Tongue (tissue), 2 donors: Measurements from ENCODE around the gene WDR81. TPM values are rescaled to one million over a fixed set of nuclear protein-coding genes. Genes with fewer than 3 reads are reported as not detected.
"Not testable (repeated sequence)": the region's sequence is repeated elsewhere in the genome, so short reads cannot be mapped to it uniquely, and the experiment has no call there.

Experiments
- DNase-seq: peaks from one replicate; pipeline ENCODE4 v3.0.0-alpha.2; 2015
- total RNA-seq: library from RNA; depleted of rRNA; stranded (reverse); fragments of >200 nt; gene quantifications from one replicate; pipeline ENCODE4 v1.2.3, GENCODE V29; 2014

WDR81 gene
- total RNA-seq, 1 donor from 2014 or later: 19.4 TPM

DNA sequence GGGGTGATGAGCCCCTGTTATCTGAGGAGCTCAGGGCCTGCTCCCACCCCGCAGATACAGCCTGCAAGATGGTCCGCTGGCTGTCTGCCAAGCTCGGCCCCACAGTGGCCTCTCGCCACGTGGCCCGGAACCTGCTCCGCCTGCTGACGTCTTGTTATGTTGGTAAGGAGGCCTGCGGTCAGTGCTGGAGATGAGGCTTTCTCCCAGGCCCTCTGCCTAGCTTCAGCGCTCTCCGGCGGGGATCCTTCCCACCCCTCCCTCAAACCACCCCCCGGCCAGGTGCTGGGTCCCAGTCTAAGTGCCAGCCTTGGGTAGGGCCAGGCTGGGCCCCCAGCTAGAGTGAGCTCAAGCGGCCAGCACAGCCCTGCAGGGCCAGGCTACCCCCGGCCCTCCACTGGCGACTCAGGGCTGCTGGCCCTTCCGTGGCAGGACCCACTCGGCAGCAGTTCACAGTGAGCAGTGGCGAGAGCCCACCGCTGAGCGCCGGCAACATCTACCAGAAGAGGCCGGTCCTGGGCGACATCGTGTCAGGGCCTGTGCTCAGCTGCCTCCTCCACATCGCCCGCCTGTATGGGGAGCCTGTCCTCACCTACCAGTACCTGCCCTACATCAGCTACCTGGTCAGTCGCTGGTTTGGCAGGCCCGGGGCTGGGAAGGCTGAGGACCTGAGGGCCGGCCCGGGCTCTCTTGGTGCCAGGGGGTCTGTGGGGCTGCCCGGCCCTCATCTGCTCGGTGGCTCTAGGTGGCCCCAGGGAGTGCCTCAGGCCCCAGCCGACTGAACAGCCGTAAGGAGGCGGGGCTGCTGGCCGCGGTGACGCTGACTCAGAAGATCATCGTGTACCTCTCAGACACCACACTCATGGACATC is 6.1 kb downstream of the WDR81 start:
- peak; percentile 91 for DNase-seq

DNA sequence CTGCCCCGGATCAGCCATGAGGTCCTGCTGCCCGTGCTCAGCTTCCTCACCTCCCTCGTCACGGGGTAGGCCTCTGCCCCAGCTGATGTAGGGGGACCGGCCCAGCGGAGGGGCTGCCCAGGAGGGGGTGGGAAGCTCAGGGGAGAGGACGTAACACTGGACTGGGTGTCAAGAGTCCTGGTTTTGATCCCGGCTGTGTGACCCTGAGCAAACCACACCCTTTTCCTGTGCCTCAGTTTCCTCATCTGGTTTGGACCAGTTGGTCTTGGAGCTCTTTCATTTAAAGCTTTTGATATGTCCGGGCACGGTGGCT is 6.6 kb downstream of the WDR81 start:
- no peak for DNase-seq

DNA sequence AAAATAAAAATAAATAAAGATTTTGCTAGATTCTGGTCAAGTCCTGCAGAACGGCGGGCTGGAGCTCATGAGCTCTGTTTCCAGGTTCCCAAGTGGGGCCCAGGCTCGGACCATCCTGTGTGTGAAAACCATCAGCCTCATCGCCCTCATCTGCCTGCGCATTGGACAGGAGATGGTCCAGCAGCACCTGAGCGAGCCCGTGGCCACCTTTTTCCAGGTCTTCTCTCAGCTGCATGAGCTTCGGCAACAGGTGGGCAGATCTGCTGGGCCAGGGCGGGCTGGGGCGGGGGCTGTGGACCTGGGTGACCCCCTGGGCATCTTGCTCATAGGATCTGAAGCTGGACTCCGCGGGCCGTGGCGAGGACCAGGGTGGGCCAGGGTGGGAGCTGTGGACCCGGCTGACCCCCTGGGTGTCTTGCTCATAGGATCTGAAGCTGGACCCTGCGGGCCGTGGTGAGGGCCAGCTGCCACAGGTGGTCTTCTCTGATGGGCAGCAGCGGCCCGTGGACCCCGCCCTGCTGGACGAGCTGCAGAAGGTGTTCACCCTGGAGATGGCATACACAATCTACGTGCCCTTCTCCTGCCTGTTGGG is 7.8 kb downstream of the WDR81 start:
- DNase-seq: no peak

DNA sequence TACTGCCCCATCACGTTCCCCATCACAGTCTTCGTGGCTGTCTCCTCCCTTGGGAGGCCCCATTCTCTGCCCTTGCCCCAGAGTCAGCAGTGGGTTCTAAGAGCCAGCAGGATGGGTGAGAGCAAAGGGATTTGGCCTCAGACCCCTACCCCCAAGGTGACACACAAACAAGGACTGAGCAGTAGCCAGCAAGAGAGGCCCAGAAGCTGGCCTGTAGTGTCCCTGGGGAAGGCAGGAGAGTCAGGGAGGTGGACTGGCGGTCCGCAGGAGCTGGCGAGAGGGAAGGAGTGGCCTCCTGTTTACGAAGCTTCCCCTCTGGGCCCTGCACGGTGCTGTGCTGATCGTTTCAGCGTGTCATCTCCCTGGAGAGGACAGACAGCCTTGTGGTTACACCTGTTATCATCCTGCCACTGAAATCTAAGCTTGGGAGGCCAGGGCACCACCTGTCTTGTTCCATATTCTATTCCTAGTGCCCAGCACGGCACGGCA is 8.4 kb downstream of the WDR81 start:
- peak; percentile 48 for DNase-seq

DNA sequence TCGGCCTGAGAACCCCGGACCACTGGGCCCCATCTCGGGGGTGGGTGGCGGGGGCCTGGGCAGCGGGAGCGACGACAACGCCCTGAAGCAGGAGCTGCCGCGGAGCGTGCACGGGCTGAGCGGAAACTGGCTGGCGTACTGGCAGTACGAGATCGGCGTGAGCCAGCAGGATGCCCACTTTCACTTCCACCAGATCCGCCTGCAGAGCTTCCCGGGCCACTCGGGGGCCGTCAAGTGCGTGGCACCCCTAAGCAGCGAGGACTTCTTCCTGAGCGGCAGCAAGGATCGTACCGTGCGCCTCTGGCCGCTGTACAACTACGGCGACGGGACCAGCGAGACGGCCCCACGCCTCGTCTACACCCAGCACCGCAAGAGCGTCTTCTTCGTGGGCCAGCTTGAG is 9.3 kb downstream of the WDR81 start:
- DNase-seq: no peak

DNA sequence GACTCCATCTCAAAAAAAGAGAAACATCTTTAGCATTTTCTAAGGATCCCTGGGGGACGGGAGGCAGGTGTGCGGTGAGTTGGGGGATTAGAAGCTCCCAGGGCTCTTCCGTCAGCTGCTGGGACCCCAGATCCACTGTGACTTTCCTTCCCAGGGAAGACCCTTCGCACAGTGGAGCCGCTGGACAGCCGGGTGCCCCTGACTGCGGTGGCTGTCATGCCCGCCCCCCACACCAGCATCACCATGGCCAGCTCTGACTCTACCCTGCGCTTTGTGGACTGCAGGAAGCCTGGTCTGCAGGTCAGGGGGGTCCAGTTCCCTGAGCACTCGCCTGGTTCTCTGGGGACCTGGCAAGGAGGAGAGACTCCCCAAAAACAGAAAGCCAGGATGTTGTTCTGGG is 10.9 kb downstream of the WDR81 start:
- no peak for DNase-seq

DNA sequence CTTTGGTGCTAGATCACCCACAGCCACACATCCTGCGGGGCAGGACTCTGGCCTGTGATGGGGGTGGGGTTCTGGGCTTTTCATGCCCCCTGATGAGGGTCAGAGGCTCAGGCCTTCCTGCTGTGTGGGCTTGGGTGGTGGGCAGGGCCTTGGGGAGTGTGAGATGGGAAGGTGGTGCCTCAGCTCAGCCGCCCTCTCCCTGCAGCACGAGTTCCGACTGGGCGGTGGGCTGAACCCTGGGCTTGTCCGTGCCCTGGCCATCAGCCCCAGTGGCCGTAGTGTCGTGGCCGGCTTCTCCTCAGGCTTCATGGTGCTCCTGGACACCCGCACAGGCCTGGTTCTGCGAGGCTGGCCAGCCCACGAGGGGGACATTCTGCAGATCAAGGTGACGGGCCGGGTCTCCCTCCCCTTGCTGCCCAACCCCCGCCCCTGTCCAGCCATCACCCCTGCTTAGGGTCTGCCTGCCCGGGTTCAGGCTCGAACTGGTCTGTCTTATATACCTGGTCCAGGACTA is 11.4 kb downstream of the WDR81 start:
- no peak for DNase-seq

DNA sequence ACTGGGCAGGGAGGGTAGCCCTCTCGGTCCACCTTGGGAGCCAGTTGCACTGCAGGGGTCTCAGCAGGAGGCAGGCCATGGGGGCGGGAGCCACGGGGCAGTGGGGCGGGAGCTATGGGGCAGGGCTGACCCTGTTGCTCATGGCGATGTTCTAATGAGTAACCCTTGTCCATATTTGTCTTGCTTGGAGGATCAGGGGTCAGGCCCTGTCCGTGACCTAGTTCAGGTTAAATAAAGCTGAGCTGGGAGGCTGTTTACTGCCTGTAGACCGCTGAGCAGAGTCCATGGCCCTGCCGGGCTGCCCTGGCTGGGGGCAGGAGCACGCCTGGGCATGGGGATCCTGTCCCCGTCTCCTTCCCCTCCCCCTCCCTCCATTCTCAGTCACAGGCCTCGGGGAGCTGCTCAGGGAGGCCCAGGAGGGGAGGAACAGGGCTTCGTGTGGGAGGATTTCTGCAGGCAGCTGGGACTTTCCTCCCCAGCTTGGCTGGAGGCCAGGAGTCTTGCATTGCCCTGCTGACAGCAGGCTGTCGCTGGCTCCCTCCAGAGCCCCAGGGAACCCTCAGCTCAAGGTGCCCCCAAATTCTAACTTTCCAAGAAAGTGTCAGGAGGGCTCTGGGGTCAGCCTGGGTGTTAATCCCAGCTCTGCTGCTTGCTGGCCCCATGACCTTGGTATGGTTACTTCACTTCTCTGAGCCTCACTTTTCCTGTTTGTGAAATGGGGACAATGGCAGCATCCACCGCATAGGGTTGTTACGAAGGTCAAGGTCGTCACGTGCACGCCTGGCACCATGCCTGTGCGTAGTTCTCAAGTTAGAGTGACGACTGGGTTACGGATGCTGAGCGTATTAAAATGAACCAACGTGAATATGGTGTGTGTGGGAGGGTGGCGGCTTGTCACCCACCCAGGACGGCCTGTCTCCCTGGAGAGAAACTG is 12.1 kb downstream of the WDR81 start:
- DNase-seq: peak; percentile 77

DNA sequence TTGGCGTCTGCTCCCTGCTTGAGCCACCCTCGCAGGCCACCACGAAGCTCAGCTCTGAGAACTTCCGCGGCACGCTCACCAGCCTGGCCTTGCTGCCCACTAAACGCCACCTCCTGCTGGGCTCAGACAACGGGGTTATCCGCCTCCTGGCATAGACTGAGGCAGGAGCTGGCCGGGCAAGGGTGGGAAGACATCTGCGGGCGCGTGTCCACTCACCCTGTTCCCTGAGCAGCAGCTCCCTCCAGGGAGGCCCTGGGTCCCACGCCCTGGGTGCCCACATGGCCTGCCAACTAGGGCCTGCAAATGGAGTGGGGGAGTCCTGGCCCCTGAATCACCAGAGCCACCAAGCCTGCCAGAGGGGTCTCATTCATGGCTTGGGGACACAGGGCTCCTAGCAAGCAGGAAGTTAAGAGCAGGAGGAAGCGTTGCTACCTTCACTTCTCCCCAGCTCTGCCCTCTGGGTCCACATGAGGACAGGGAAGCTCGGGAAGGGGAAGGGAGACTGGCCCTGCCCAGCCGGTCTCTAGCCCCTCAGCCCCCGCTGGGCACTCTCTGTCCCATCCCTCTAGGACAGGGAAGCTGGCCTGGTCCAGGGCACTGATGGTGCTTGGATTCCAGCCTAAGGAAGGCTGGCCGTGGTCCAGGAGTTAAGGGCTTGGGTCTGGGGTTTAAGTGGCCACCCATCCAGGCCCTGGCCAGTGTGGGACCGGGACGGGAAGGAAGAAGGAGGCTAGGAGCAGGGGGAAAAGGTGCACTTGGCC is 13.2 kb downstream of the WDR81 start:
- DNase-seq: no peak

DNA sequence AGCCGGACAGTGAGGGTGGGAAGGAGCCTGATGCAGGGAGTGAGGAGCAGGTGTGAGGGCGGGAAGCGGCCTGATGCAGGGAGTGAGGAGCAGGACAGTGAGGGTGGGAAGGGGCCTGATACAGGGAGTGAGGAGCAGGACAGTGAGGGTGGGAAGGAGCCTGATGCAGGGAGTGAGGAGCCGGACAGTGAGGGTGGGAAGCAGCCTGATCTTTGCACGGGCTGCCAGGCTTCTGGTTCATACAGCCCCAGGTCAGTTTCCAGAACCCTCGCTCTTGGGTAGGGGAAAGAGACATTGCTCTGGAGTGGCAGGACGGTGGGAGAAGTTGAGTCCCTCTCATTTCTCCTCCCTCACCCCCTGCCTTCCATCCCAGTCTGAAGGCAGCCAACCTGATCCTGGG is 17.4 kb downstream of the WDR81 start:
- not testable (repeated sequence) for DNase-seq

DNA sequence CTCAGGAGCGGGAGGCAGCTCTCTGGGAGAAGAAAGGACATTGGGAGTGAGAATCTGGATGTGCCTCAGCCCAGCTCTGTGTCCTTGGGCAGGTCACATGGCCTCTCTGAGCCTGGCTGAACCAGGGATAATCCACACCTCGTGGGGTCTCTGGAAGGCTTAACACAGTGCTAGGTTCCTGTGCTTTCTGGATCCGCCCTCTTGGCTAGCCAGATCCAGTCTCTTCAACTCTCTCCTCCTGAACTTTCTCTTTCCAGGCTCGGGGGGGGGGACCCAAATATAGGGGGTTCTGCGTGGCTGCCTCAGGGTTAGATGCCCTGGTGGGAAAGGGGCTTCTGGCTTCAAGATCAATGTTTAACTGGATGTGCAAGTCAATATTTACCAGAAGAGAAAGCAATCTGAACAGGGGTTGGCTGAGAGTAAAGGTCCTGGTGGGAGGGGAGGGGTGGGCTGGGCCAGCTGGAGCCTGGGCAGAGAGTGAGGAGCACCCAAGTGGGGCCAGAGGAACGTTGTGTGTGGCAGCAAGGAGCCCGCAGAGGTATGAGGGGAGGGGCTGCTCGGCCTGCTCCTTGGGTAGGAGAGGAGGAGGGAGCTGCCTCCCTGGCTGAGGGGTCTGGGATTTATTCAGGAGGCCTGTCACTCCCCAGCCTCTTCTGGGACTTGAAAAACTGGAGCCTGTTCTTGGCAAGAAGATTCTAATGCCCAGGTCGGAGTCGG is 18.0 kb downstream of the WDR81 start, which contains the start of gene SERPINF2:
TSS of gene SERPINF2 (plus strand) at position 501 of the 717 bp plus-strand sequence. CDS start 2,125 bp downstream, outside the sequence.
- no peak for DNase-seq

DNA sequence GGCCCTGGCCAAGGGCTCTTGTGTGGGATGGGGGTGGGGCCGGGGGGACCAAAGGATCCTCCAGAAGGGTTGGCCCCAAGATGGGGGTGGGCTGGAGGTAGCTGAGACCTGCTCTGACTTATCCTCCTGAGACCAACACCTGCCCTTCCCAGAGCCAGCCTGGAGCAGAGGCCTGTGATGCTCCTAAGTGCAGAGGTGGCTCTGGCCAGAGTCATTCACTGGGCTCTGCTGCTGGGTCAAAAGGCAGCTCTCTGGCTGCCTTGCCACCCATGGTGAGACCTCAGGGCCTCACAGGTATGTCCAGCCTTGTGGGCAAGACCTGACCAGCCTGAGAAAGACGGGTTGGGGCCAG is 18.6 kb downstream of the WDR81 start:
- no peak for DNase-seq

DNA sequence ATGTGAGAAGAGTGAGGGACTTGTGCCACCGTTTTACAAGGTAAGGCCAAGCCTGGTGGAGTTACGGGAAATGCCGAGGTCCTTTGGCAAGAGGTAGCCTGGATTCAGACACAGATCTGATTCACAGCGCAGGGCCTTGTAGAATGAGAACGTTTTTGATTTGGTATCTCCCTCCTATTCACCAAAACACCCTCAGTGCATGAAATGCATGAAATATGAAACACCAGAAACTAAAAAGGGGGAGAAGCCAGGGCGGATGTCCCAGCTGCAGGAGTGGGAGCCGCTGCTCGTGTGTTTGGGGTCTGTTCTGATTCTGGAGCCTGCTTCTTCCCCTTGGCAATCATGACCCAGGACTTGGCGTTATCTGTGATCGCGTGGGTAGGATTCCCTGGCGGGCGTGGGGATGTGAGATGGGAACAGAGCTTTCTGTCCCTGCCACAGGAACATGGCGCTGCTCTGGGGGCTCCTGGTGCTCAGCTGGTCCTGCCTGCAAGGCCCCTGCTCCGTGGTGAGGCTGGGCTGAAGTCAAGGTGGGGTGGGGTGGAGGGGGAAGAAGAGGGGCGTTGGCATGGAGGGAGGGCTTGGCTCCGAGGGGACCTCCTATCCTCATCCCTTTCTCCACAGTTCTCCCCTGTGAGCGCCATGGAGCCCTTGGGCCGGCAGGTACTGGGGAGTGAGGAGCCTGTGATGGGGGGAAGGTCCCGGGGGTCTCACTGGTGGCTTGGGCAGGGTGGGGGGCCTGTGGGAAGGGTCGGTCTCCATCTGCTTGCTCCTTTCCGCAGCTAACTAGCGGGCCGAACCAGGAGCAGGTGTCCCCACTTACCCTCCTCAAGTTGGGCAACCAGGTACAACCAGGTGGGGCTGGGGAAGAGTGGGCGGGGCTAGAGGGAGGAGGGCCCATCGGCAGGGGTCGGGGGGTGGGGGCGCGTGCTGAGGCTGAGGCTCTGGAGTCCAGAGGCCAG is 20.3 kb downstream of the WDR81 start:
- no peak for DNase-seq

DNA sequence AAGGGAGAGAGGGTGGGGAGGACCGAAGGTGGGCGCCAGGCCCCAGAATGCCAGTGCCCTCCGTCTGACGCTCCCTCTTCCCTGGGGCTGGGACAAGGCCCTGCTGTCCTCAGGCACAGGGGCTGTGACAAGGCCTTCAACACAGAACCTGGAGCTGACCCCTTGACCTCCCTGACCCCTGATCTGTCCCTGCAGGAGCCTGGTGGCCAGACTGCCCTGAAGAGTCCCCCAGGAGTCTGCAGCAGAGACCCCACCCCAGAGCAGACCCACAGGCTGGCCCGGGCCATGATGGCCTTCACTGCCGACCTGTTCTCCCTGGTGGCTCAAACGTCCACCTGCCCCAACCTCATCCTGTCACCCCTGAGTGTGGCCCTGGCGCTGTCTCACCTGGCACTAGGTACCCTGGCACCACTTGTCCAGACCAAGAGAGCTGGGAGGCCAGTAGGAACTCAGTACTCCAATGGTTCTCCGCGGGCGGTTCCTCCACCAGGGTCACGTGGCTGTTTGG is 21.1 kb downstream of the WDR81 start:
- DNase-seq: no peak

DNA sequence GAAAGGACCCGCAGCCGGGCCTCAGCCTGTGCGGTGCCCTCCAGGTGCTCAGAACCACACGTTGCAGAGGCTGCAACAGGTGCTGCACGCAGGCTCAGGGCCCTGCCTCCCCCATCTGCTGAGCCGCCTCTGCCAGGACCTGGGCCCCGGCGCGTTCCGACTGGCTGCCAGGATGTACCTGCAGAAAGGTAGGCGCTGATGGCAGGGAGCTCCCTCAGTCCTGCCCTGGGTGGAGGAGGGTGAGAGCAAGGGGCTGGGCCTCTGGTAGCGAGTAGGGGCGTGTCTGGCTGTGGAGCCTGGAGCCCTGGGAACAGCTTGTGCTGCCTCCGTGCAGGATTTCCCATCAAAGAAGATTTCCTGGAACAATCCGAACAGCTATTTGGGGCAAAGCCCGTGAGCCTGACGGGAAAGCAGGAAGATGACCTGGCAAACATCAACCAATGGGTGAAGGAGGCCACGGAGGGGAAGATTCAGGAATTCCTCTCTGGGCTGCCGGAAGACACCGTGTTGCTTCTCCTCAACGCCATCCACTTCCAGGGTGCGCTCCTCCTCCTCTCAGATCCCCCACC is 22.6 kb downstream of the WDR81 start:
- DNase-seq: peak; percentile 63

DNA sequence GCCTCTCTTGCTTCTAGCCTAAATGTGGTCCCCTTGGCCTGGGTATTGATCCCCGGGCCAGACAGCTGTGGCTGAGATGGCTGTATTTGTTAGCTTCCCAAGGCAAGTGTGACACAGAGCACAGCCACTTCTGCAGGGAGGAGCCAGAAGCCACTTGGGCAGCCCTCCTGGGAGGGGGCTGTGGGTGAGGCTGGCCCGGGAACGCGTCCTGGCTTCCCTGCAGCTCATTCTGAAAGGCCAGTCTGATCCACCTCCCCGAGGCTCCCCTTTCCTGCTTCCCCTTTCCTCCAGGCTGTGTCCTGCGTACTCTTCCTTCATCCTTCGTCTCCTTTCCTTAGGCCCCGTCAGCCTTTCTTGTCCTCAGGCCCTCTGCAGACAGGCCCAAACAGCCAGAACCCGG is 26.1 kb downstream of the WDR81 start:
- DNase-seq: no peak

DNA sequence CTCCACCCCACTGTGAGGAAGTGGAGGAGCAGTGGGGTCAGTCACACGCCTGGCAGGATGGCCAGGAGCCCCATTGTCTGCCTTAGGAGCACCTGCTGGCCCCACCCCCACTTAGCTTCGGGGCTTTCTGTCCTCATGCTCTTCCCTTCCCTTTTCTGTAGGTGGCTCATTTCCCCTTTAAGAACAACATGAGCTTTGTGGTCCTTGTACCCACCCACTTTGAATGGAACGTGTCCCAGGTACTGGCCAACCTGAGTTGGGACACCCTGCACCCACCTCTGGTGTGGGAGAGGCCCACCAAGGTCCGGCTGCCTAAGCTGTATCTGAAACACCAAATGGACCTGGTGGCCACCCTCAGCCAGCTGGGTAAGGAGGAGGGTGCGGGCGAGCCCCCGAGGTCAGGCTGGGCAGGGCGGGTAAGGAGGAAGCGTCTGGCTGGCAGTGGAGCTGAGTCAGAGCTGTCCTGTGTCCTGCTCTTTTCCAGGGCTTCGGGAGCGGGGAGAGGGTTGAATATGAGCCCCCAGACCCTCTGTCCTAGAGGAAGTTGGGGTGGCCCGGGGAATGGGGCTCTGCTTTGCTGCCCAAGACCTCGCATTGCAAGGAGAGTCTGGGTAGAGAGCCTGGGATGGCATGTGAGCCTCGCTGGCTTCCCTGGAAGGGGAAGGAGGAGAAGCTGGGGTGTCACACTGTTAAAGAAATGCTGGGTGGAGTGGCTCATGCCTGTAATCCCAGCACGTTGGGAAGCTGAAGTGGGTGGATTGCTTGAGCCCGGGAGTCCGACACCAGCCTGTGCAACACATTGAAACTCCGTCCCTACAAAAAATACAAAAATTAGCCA is 28.1 kb downstream of the WDR81 start:
- DNase-seq: no peak

DNA sequence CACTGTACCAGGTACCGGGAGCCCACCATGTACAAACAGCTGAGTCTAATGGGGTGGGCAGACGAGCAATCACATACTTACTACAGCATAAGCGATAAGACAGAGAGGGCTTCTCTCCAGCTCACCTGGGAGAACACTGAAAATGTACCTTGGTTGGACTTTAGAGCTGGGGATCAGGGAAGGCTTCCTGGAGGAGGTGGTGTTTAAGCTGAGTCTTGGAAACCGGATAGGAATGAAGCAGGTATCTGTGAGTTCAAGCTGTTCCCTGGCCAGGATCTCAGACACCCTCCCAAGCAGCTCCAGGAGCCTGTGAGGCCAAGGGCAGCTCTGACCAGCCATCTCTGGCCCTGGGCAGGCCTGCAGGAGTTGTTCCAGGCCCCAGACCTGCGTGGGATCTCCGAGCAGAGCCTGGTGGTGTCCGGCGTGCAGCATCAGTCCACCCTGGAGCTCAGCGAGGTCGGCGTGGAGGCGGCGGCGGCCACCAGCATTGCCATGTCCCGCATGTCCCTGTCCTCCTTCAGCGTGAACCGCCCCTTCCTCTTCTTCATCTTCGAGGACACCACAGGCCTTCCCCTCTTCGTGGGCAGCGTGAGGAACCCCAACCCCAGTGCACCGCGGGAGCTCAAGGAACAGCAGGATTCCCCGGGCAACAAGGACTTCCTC is 29.4 kb downstream of the WDR81 start:
- DNase-seq: no peak
